ENCODE data around the gene ECHS1.
"Not testable (repeated sequence)": the region's sequence is repeated elsewhere in the genome, so short reads cannot be mapped to it uniquely, and the experiment has no call there.

The ECHS1 gene

GRCh38 chr10:133324857-133325260, 48.3 kb downstream of the ECHS1 start:
- TF ChIP-seq, protein P1, sequence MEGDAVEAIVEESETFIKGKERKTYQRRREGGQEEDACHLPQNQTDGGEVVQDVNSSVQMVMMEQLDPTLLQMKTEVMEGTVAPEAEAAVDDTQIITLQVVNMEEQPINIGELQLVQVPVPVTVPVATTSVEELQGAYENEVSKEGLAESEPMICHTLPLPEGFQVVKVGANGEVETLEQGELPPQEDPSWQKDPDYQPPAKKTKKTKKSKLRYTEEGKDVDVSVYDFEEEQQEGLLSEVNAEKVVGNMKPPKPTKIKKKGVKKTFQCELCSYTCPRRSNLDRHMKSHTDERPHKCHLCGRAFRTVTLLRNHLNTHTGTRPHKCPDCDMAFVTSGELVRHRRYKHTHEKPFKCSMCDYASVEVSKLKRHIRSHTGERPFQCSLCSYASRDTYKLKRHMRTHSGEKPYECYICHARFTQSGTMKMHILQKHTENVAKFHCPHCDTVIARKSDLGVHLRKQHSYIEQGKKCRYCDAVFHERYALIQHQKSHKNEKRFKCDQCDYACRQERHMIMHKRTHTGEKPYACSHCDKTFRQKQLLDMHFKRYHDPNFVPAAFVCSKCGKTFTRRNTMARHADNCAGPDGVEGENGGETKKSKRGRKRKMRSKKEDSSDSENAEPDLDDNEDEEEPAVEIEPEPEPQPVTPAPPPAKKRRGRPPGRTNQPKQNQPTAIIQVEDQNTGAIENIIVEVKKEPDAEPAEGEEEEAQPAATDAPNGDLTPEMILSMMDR (IDR thresholded peaks at IDR 0.05; ENCODE audit: insufficient read depth, low read length, missing control alignments) = no peak
- peak overlapping the region; percentile 3; the same call in 1 of the 2 replicates for H3K4me3 ChIP-seq (ENCODE audit: low read depth, low read length)
- no peak for DNase-seq (ENCODE audit: low read depth, low spot score)
- CTCF ChIA-PET = interaction anchor here (2.6 kb wide), 1 partner anchor 10 kb away, joined by 19 read pairs; no protein-coding TSS in a partner anchor
- POLR2A ChIA-PET = no interaction called here

DNA sequence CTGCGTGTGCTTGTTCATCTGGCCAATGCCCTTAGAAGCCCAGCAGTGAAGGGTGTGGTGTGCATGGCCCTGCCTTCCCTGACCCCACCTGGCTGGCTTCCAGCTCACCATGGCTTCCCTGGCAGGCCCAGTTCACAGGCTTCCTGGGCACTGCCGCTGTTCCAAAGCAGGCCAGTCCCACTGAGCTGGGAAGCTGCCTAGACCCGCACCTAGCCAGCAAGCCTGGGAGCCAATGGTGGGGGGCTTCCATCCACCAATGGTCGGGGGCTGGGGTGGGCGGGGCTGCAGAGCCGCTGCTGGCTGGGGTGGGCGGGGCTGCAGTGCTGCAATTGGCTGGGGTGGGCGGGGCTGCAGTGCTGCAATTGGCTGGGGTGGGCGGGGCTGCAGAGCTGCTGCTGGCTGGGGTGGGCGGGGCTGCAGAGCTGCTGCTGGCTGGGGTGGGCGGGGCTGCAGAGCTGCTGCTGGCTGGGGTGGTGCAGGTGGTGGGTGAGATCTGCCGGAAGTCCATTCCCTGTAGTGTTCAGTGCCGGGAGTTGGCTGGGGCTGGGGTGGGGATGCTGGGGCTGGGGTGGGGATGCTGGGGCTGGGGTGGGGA, 48.9 kb downstream of the ECHS1 start:
- TF ChIP-seq, protein P1 (IDR thresholded peaks at IDR 0.05; ENCODE audit: insufficient read depth, low read length, missing control alignments) = no peak
- no peak overlapping the region for H3K4me3 ChIP-seq (ENCODE audit: low read depth, low read length)
- DNase-seq (ENCODE audit: low read depth, low spot score) = no peak
- CTCF ChIA-PET = interaction anchor here (2.6 kb wide), 1 partner anchor 9 kb away, joined by 19 read pairs; no protein-coding TSS in a partner anchor
- POLR2A ChIA-PET = no interaction called here

DNA sequence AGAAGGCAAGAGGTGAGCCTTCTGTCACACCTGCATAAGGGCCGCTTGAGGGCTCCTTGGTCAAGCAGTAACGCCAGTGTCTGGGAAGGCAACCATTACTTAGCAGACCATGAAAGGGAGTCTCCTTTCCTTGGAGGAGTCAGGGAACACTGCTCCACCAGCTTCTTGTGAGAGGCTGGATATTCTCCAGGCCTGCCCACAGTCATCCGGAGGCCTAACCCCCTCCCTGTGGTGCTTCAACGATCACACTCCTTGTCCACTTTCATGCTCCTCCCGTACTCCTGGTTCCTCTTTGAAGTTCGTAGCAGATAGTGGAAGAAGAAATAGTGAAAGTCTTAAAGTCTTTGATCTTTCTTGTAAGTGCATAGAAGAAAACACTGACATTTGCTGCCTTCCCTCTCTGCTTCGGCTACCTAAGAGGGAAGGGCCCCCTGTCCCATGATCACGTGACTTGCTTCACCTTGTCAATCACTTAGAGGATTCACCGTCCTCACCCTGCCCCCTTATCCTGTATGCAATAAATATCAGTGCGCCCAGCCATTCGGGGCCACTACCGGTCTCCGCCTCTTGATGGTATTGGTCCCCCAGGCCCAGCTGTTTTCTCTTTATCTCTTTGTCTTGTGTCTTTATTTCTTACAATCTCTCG, 51.0 kb downstream of the ECHS1 start:
- POLR2A ChIA-PET = not testable (repeated sequence)
- CTCF ChIA-PET = interaction anchor here (4.1 kb wide), 1 partner anchor 7 kb away, joined by 31 read pairs; no protein-coding TSS in a partner anchor

DNA sequence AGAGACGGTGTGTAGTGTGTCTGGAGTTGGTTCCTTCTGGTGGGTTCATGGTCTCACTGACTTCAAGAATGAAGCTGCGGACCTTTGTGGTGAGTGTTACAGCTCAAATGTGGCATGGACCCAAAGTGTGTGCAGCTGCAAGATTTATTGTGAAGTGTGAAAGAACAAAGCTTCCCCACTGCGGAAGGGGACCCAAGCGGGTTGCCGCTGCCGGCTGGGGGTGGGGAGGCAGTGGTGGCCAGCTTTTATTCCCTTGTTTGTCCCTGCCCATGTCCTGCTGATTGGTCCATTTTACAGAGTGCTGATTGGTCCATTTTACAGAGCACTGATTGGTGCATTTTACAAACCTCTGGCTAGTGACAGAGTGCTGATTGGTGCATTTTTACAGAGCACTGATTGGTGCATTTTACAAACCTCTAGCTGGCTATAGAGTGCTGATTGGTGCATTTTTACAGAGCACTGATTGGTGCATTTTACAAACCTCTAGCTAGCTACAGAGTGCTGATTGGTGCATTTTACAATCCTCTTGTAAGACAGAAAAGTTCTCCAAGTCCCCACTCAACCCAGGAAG, 52.2 kb downstream of the ECHS1 start:
- CTCF ChIA-PET = interaction anchor here (0.8 to 4.1 kb wide), 4 partner anchors 8 to 381 kb away, joined by 3 to 31 read pairs (median 4); no protein-coding TSS in a partner anchor
- H3K4me3 ChIP-seq (ENCODE audit: low read depth, low read length); DNase-seq (ENCODE audit: low read depth, low spot score); POLR2A ChIA-PET: not testable (repeated sequence)

More for the DNA sequence above, 51.0 kb downstream of the ECHS1 start:
- not testable (repeated sequence) for DNase-seq (ENCODE audit: low read depth, low spot score); H3K4me3 ChIP-seq (ENCODE audit: low read depth, low read length)

- TF ChIP-seq, protein P1 (IDR thresholded peaks at IDR 0.05; ENCODE audit: insufficient read depth, low read length, missing control alignments) = peak; percentile 96
- no peak for DNase-seq (ENCODE audit: low read depth, low spot score)
- CTCF ChIA-PET = interaction anchor here (0.7 to 4.1 kb wide), 5 partner anchors 9 to 436 kb away, joined by 3 to 31 read pairs (median 3); no protein-coding TSS in a partner anchor
- POLR2A ChIA-PET = no interaction called here
- H3K4me3 ChIP-seq (ENCODE audit: low read depth, low read length) = peak overlapping the region; percentile 55
Observed at GRCh38 chr10:133318494-133319127, 54.5 kb downstream of the ECHS1 start.

DNA sequence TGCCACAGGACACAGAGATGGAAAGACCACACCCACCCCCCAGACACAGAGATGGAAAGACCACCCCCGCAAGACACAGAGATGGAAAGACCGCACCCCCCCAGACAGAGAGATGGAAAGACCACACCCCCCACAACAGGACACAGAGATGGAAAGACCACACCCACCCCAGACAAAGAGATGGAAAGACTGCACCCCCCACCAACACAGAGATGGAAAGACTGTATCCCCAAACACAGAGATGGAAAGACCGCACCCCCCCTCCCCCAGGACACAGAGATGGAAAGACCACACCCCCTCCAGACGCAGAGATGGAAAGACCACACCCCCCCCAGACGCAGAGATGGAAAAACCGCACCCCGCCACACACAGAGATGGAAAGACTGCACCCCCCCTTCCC, 56.4 kb downstream of the ECHS1 start:
- TF ChIP-seq, protein P1 (IDR thresholded peaks at IDR 0.05; ENCODE audit: insufficient read depth, low read length, missing control alignments) = no peak
- ChIA-PET CTCF (interaction anchor here (1.6 to 3.1 kb wide), 2 partner anchors 8 to 12 kb away, joined by 4 to 19 read pairs; no protein-coding TSS in a partner anchor), POLR2A (no interaction called here)
- H3K4me3 ChIP-seq (ENCODE audit: low read depth, low read length) = no peak overlapping the region
- DNase-seq (ENCODE audit: low read depth, low spot score) = no peak

DNA sequence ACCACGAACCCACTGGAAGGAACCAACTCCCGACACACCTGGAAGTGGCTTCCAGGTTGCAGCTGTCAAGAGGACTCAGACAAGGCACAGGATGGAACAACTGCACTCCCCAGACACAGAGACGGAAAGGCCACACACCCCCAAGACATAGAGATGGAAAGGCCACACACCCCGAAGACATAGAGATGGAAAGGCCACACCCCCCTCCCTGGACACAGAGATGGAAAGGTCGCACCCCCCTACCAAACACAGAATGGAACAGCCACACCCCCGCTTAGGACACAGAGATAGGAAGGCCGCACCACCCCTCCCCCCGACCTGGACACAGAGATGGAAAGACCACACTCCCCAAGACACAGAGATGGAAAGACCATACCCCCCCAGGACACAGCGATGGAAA, 56.9 kb downstream of the ECHS1 start:
- TF ChIP-seq, protein P1 (IDR thresholded peaks at IDR 0.05; ENCODE audit: insufficient read depth, low read length, missing control alignments) = no peak
- H3K4me3 ChIP-seq (ENCODE audit: low read depth, low read length) = no peak overlapping the region
- no peak for DNase-seq (ENCODE audit: low read depth, low spot score)
- POLR2A ChIA-PET = no interaction called here
- CTCF ChIA-PET = interaction anchor here (1.6 to 4.2 kb wide), 3 partner anchors 8 to 12 kb away, joined by 4 to 35 read pairs (median 19); no protein-coding TSS in a partner anchor

All from AG04449 (cell line).